Measurements from ENCODE around the gene ASPG. TPM values are rescaled to one million over a fixed set of nuclear protein-coding genes. Genes with fewer than 3 reads are reported as not detected.

ASPG gene
- total and polyA plus RNA-seq, 4 donors = 0.13 to 2.2 (median 0.92) TPM

DNA sequence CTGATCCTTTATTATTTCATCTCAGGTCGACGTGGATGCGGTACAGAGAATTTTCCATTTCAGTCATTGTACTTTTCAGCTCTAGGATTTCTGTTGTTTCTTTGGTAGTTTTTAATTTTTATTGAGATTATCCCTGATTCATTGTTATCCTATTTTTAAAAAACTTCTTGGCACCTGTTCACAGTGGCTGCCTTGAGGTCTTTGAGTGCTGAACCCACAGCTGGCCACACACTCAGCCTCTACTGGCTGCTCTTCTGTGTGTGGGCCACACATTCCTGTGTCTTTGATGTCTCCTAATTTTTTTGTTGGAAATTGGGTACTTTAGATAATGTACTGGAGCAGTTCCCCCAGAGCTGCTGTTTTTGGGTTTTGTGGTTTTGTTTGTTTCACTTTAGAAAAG is 37.7 kb upstream of the ASPG start:
- DNase-seq (no peak), ATAC-seq (ENCODE audit: low FRiP score) (no peak)
- Histone ChIP-seq H3K27ac (ENCODE audit: low read depth in 1 of 2, low read length in 2 of 2) (no peak overlapping the region), H3K4me1 (ENCODE audit: control insufficient read depth in 1 of 2, insufficient read depth in 2 of 2, low read length in 2 of 2) (no peaks in the 10 kb centered on the region), H3K27me3 (ENCODE audit: control insufficient read depth in 1 of 2, insufficient read depth in 2 of 2, low read length in 1 of 2) (no peaks in the 10 kb centered on the region), H3K4me3 (ENCODE audit: low read length in 2 of 2) (no peak overlapping the region), H3K36me3 (ENCODE audit: control insufficient read depth in 1 of 2, insufficient read depth in 2 of 2, low read length in 1 of 2) (no peaks in the 10 kb centered on the region), H3K9me3 (ENCODE audit: control insufficient read depth, low read length) (no peaks in the 10 kb centered on the region)
- intact Hi-C loops (cut with DNase I) = no loop called here
- WGBS, 2 donors = 92 to 99% methylated on average over 3 of the region's 3 CpGs

DNA sequence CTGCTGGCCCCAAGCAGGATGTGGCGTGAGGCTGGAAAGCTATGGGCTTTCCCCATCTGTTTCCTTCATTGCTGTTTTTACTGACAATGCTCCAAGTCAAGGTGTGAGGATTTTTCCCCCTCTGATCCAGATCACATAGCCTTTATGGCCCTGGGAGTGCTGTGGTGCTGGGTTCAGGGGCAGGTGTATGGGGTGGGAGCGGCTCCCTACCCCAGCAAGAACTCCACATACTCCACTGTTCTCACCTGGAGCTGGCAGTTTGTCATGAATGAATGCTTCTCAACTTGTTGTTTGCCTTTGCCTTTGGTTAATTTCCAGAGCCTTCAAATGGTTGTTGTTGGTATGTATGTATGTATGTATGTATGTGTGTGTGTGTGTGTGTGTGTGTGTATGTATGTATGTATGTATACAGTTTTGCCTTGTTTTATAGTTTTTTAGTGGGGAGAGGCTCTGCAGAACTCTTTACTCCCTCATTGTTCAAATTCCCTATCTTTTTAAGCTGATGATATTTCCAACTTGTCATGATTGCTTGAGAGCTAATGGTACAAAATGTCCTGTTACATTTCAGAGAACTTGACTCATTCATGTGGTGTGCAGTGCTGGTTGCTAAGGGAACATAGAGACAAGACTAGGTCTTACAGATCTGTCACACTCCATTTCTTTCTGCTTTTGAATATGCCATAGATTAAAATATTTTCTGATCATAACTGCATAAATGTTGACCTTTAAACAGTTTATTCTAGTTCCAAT is 36.6 kb upstream of the ASPG start:
- 92 to 100% methylated on average over 2 of the region's 2 CpGs for WGBS, 2 donors
- H3K9me3 ChIP-seq (ENCODE audit: control insufficient read depth, low read length) = no peaks in the 10 kb centered on the region
- H3K27ac ChIP-seq (ENCODE audit: low read depth in 1 of 2, low read length in 2 of 2) = no peak overlapping the region
- no peaks in the 10 kb centered on the region for H3K27me3 ChIP-seq (ENCODE audit: control insufficient read depth in 1 of 2, insufficient read depth in 2 of 2, low read length in 1 of 2)
- intact Hi-C loops (cut with DNase I) = no loop called here
- H3K4me3 ChIP-seq (ENCODE audit: low read length in 2 of 2) = no peak overlapping the region
- H3K4me1 ChIP-seq (ENCODE audit: control insufficient read depth in 1 of 2, insufficient read depth in 2 of 2, low read length in 2 of 2) = no peaks in the 10 kb centered on the region
- DNase-seq = no peak
- H3K36me3 ChIP-seq (ENCODE audit: control insufficient read depth in 1 of 2, insufficient read depth in 2 of 2, low read length in 1 of 2) = no peaks in the 10 kb centered on the region
- no peak for ATAC-seq (ENCODE audit: low FRiP score)

DNA sequence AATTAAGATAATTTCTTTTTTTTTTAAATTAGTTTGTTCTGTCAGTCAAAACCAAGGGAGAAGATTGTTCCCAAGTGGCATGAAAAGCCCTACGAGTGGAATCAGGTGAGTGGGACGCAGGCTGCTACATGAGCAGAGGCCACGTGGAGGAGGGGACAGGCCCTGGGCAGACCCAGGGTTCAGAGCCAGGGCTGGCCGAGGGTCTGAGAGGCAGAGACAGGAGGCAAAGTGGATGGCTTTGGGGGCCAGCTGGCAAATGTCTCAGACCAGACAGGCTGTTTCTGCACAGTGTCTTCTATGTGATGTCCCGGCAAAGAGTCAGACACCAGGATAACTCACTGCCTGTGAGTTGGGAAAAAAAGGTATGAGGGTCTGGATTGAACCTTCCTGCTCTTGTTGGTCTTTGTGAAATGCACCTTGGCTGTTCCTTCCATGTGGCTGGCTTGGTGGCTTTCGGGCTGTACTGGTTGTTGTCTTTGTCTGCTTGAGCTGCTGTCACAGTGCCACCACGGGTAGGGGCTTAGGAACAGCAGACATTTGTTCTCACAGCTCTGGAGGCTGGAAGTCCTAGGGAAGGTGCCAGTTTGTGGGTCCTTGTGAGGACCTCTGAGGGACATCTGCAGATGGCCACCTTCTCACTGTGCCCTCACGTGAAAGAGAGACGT is 35.8 kb upstream of the ASPG start:
- no peaks in the 10 kb centered on the region for H3K27me3 ChIP-seq (ENCODE audit: control insufficient read depth in 1 of 2, insufficient read depth in 2 of 2, low read length in 1 of 2)
- ATAC-seq (ENCODE audit: low FRiP score) (no peak), DNase-seq (no peak)
- no peaks in the 10 kb centered on the region for H3K9me3 ChIP-seq (ENCODE audit: control insufficient read depth, low read length)
- no peak overlapping the region for H3K27ac ChIP-seq (ENCODE audit: low read depth in 1 of 2, low read length in 2 of 2)
- H3K4me1 ChIP-seq (ENCODE audit: control insufficient read depth in 1 of 2, insufficient read depth in 2 of 2, low read length in 2 of 2) = no peaks in the 10 kb centered on the region
- no peaks in the 10 kb centered on the region for H3K36me3 ChIP-seq (ENCODE audit: control insufficient read depth in 1 of 2, insufficient read depth in 2 of 2, low read length in 1 of 2)
- WGBS, 2 donors = 79 to 87% methylated on average over 9 of the region's 9 CpGs
- H3K4me3 ChIP-seq (ENCODE audit: low read length in 2 of 2) = no peak overlapping the region
- intact Hi-C loops (cut with DNase I) = no loop called here

- intact Hi-C loops (cut with DNase I) = no loop called here
- H3K4me1 ChIP-seq (ENCODE audit: control insufficient read depth in 1 of 2, insufficient read depth in 2 of 2, low read length in 2 of 2) = no peaks in the 10 kb centered on the region
- H3K4me3 ChIP-seq (ENCODE audit: low read length in 2 of 2) = no peak overlapping the region
- no peaks in the 10 kb centered on the region for H3K36me3 ChIP-seq (ENCODE audit: control insufficient read depth in 1 of 2, insufficient read depth in 2 of 2, low read length in 1 of 2)
- H3K27me3 ChIP-seq (ENCODE audit: control insufficient read depth in 1 of 2, insufficient read depth in 2 of 2, low read length in 1 of 2) = no peaks in the 10 kb centered on the region
- H3K9me3 ChIP-seq (ENCODE audit: control insufficient read depth, low read length) = no peaks in the 10 kb centered on the region
- WGBS, 2 donors = 80 to 81% methylated on average over 5 of the region's 5 CpGs
- H3K27ac ChIP-seq (ENCODE audit: low read depth in 1 of 2, low read length in 2 of 2) = no peak overlapping the region
- ATAC-seq (ENCODE audit: low FRiP score) (no peak), DNase-seq (no peak)
Observed at GRCh38 chr14:104051092-104051813, 34.2 kb upstream of the ASPG start.

DNA sequence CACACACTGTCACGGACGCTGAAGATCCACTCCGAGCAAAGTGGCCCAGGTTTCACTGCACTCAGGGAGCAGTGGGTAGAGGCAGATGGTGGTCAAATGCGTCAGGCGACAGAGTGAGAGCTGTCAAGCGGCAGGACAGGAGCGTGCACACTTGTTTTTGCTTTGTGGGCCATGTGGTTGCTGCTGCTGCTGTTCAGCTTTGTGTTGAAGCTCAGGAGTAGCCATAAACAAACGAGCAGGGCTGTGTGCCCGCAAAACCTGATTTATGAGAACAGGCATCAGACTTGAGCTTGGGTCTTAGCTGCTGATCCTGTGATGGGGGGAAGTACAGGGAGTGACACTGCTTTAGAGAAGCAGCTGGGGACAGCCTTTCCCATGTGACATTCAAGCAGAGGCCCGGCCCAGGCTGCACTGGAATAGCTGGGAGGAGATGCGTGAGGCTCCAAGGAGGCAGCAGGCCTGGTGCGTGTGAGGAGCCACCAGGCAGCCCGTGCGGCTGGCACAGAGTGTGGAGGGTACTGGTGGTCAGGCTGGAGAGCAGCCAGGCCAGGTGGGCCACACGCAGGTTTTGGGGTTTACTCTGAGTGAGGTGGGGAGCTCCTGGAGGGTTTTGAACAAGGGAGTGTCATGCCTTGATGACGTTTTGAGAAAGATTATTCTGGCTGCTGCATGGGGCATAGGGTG is 31.1 kb upstream of the ASPG start:
- Histone ChIP-seq H3K27me3 (ENCODE audit: control insufficient read depth in 1 of 2, insufficient read depth in 2 of 2, low read length in 1 of 2) (peaks cover 0 to 2% of the 10 kb centered on the region in 2 donors), H3K4me1 (ENCODE audit: control insufficient read depth in 1 of 2, insufficient read depth in 2 of 2, low read length in 2 of 2) (no peaks in the 10 kb centered on the region), H3K27ac (ENCODE audit: low read depth in 1 of 2, low read length in 2 of 2) (no peak overlapping the region), H3K36me3 (ENCODE audit: control insufficient read depth in 1 of 2, insufficient read depth in 2 of 2, low read length in 1 of 2) (no peaks in the 10 kb centered on the region), H3K9me3 (ENCODE audit: control insufficient read depth, low read length) (no peaks in the 10 kb centered on the region), H3K4me3 (ENCODE audit: low read length in 2 of 2) (no peak overlapping the region)
- DNase-seq (no peak), ATAC-seq (ENCODE audit: low FRiP score) (no peak)
- 81 to 85% methylated on average over 16 of the region's 16 CpGs for WGBS, 2 donors
- intact Hi-C loops (cut with DNase I) = no loop called here

- H3K27me3 ChIP-seq (ENCODE audit: control insufficient read depth in 1 of 2, insufficient read depth in 2 of 2, low read length in 1 of 2) = peaks cover 0 to 2% of the 10 kb centered on the region in 2 donors
- ATAC-seq (ENCODE audit: low FRiP score) (no peak), DNase-seq (no peak)
- H3K36me3 ChIP-seq (ENCODE audit: control insufficient read depth in 1 of 2, insufficient read depth in 2 of 2, low read length in 1 of 2) = no peaks in the 10 kb centered on the region
- WGBS, 2 donors = 78 to 79% methylated on average over 1 of the region's 1 CpG
- H3K4me1 ChIP-seq (ENCODE audit: control insufficient read depth in 1 of 2, insufficient read depth in 2 of 2, low read length in 2 of 2) = no peaks in the 10 kb centered on the region
- no peak overlapping the region for H3K27ac ChIP-seq (ENCODE audit: low read depth in 1 of 2, low read length in 2 of 2)
- H3K9me3 ChIP-seq (ENCODE audit: control insufficient read depth, low read length) = peaks cover 7% of the 10 kb centered on the region
- intact Hi-C loops (cut with DNase I) = no loop called here
- H3K4me3 ChIP-seq (ENCODE audit: low read length in 2 of 2) = no peak overlapping the region
Observed at GRCh38 chr14:104062281-104062680, 23.2 kb upstream of the ASPG start.

DNA sequence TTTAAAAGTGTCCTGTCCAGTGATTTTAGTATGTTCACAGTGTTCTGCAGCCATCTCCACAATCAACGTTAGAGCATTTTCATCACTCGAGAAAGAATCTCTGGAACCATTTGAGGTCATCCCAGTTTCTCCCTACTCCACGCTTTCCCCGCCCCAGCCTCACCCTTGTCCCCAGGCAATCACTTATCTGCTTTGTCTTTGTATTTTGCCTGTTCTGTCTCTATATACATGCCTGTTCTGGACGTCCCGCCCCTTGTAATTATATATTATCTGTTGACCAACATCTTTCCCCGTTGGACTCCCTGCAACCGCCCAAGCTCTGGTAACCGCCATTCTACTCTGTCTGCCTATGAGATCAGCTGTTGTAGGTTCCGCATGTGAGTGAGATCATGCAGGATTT is 21.5 kb upstream of the ASPG start:
- ATAC-seq (ENCODE audit: low FRiP score) (no peak), DNase-seq (no peak)
- Histone ChIP-seq H3K27me3 (ENCODE audit: control insufficient read depth in 1 of 2, insufficient read depth in 2 of 2, low read length in 1 of 2) (no peaks in the 10 kb centered on the region), H3K4me1 (ENCODE audit: control insufficient read depth in 1 of 2, insufficient read depth in 2 of 2, low read length in 2 of 2) (no peaks in the 10 kb centered on the region), H3K9me3 (ENCODE audit: control insufficient read depth, low read length) (peaks cover 9% of the 10 kb centered on the region), H3K36me3 (ENCODE audit: control insufficient read depth in 1 of 2, insufficient read depth in 2 of 2, low read length in 1 of 2) (no peaks in the 10 kb centered on the region), H3K27ac (ENCODE audit: low read depth in 1 of 2, low read length in 2 of 2) (no peak overlapping the region), H3K4me3 (ENCODE audit: low read length in 2 of 2) (no peak overlapping the region)
- WGBS, 2 donors = 76 to 80% methylated on average over 10 of the region's 10 CpGs
- intact Hi-C loops (cut with DNase I) = no loop called here

GRCh38 chr14:104066279-104066678 is 19.2 kb upstream of the ASPG start:
- H3K27me3 ChIP-seq (ENCODE audit: control insufficient read depth in 1 of 2, insufficient read depth in 2 of 2, low read length in 1 of 2) = peaks cover 0 to 2% of the 10 kb centered on the region in 2 donors
- H3K4me1 ChIP-seq (ENCODE audit: control insufficient read depth in 1 of 2, insufficient read depth in 2 of 2, low read length in 2 of 2) = no peaks in the 10 kb centered on the region
- 78 to 85% methylated on average over 5 of the region's 5 CpGs for WGBS, 2 donors
- H3K36me3 ChIP-seq (ENCODE audit: control insufficient read depth in 1 of 2, insufficient read depth in 2 of 2, low read length in 1 of 2) = no peaks in the 10 kb centered on the region
- no peak for ATAC-seq (ENCODE audit: low FRiP score)
- no peak for DNase-seq
- H3K27ac ChIP-seq (ENCODE audit: low read depth in 1 of 2, low read length in 2 of 2) = no peak overlapping the region
- no peak overlapping the region for H3K4me3 ChIP-seq (ENCODE audit: low read length in 2 of 2)
- H3K9me3 ChIP-seq (ENCODE audit: control insufficient read depth, low read length) = peaks cover 9% of the 10 kb centered on the region
- intact Hi-C loops (cut with DNase I) = no loop called here

Data from aorta (tissue), 5 donors.